Liver (tissue), 3 donors: Measurements from ENCODE around the gene PARN.

Source experiments
- FOXA1 ChIP-seq: IDR thresholded peaks from 2 replicates; pipeline ENCODE4 v1.6.1; 2016; ENCODE audit warnings: antibody characterized with exemption
- GABPA ChIP-seq, 2 donors: IDR thresholded peaks in 1 of 2; conservative IDR thresholded peaks in 1 of 2; 2 replicates each; pipeline ENCODE4 v1.6.1; 2016; ENCODE audit warnings: antibody characterized with exemption in 2 of 2, mild to moderate bottlenecking in 1 of 2, moderate library complexity in 1 of 2
- JUND ChIP-seq, 2 donors: IDR thresholded peaks; 2 replicates each; pipeline ENCODE4 v1.6.1; 2016; ENCODE audit warnings: antibody characterized with exemption in 2 of 2
- RAD21 ChIP-seq, 2 donors: IDR thresholded peaks; 2 replicates each; pipeline ENCODE4 v1.6.1; 2016; ENCODE audit warnings: antibody characterized with exemption in 2 of 2, mild to moderate bottlenecking in 2 of 2
- TF ChIP-seq, protein P1 (sequence below): fragments of 150-350 bp; IDR thresholded peaks from 2 replicates; pipeline ENCODE4 v1.5.1; 2017; ENCODE audit warnings: improper control_type of control experiment, low read depth, low read length; ENCODE audit not compliant: missing input control
- TF ChIP-seq, protein P2 (sequence below): IDR thresholded peaks from 2 replicates; pipeline ENCODE4 v1.6.1; 2016; ENCODE audit warnings: antibody characterized with exemption
- donor health status: healthy.
- donor health status: healthy.

GRCh38 chr16:14458576-14458975, 171.5 kb downstream of the PARN start:
- TF ChIP-seq, protein P1, sequence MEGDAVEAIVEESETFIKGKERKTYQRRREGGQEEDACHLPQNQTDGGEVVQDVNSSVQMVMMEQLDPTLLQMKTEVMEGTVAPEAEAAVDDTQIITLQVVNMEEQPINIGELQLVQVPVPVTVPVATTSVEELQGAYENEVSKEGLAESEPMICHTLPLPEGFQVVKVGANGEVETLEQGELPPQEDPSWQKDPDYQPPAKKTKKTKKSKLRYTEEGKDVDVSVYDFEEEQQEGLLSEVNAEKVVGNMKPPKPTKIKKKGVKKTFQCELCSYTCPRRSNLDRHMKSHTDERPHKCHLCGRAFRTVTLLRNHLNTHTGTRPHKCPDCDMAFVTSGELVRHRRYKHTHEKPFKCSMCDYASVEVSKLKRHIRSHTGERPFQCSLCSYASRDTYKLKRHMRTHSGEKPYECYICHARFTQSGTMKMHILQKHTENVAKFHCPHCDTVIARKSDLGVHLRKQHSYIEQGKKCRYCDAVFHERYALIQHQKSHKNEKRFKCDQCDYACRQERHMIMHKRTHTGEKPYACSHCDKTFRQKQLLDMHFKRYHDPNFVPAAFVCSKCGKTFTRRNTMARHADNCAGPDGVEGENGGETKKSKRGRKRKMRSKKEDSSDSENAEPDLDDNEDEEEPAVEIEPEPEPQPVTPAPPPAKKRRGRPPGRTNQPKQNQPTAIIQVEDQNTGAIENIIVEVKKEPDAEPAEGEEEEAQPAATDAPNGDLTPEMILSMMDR = no peak
- TF ChIP-seq GABPA (IDR thresholded peaks at IDR 0.05 in 1 of 2, conservative IDR thresholded peaks at IDR 0.05 in 1 of 2) = no peak
- TF ChIP-seq JUND (IDR thresholded peaks at IDR 0.05) = no peak
- TF ChIP-seq, protein P2, sequence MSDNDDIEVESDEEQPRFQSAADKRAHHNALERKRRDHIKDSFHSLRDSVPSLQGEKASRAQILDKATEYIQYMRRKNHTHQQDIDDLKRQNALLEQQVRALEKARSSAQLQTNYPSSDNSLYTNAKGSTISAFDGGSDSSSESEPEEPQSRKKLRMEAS = no peak
- no peak for TF ChIP-seq FOXA1
- TF ChIP-seq RAD21 (IDR thresholded peaks at IDR 0.05) = no peak
